PC-9 (cell line): ENCODE results near the gene QRICH2. TPM values are rescaled to one million over a fixed set of nuclear protein-coding genes. Genes with fewer than 3 reads are reported as not detected.

Experiments used
- BruUV-seq: library from RNA; stranded (reverse); fragments of 400-500 nt; replicated peaks from 2 replicates; lab custom pipeline; 2021; lab: Mats Ljungman, UMichigan
- CTCF ChIA-PET: fragments of 300-600 bp; sonication (Branson Sonifier 250); formaldehyde crosslinking; loops from one replicate; lab custom pipeline; 2022; ENCODE audit warnings: antibody characterized with exemption; lab: Charles Lee
- POLR2A ChIA-PET: fragments of 300-600 bp; sonication (Branson Sonifier 250); formaldehyde crosslinking; loops from one replicate; lab custom pipeline; 2022; ENCODE audit warnings: antibody characterized with exemption; ENCODE audit not compliant: unreplicated experiment; lab: Charles Lee
- DNase-seq, 2 experiments: peaks; one replicate each; pipeline versions ENCODE4 v3.0.0 to v3.0.0-alpha.2; 2015 to 2022; ENCODE audit warnings: mixed read lengths in 1 of 2
- H2AFZ ChIP-seq: fragments of 200-600 bp; sonication (generic); 2 replicates; pipeline ENCODE4 v1.8.1; 2017; ENCODE audit warnings: antibody characterized with exemption
- H3F3A ChIP-seq: fragments of 200-600 bp; sonication (generic); 2 replicates; pipeline ENCODE4 v1.8.1; 2017; ENCODE audit warnings: antibody characterized with exemption, mild to moderate bottlenecking, low read depth; ENCODE audit not compliant: insufficient read depth
- H3K27ac ChIP-seq: fragments of 200-600 bp; sonication (generic); 2 replicates; pipeline ENCODE4 v1.6.1; 2016; ENCODE audit warnings: mixed run types
- H3K27me3 ChIP-seq: fragments of 200-600 bp; sonication (generic); 2 replicates; pipeline ENCODE4 v1.6.1; 2016; ENCODE audit warnings: low read depth, mixed run types; ENCODE audit not compliant: insufficient read depth
- H3K36me3 ChIP-seq: fragments of 200-600 bp; sonication (generic); 2 replicates; pipeline ENCODE4 v1.6.1; 2016; ENCODE audit warnings: low read depth, mixed run types
- H3K4me1 ChIP-seq: fragments of 200-600 bp; sonication (generic); replicated peaks from 2 replicates; pipeline ENCODE4 v1.6.1; 2016; ENCODE audit warnings: mixed run types; ENCODE audit not compliant: insufficient read depth
- H3K4me2 ChIP-seq: fragments of 200-600 bp; sonication (generic); 2 replicates; pipeline ENCODE4 v1.6.1; 2017; ENCODE audit warnings: mixed run types
- H3K4me3 ChIP-seq: fragments of 200-600 bp; sonication (generic); 2 replicates; pipeline ENCODE4 v1.6.1; 2016; ENCODE audit warnings: mixed run types
- H3K79me2 ChIP-seq: fragments of 200-600 bp; sonication (generic); 2 replicates; pipeline ENCODE4 v1.6.1; 2017; ENCODE audit warnings: low read depth, mixed run types
- H3K9me2 ChIP-seq: fragments of 200-600 bp; sonication (generic); 2 replicates; pipeline ENCODE4 v1.8.1; 2017; ENCODE audit warnings: mild to moderate bottlenecking; ENCODE audit not compliant: insufficient read depth
- H3K9me3 ChIP-seq: fragments of 200-600 bp; sonication (generic); 2 replicates; pipeline ENCODE4 v1.8.1; 2016; ENCODE audit warnings: low read depth; ENCODE audit not compliant: insufficient read depth
- H4K20me1 ChIP-seq: fragments of 200-600 bp; sonication (generic); 2 replicates; pipeline ENCODE4 v1.8.1; 2017; ENCODE audit not compliant: insufficient read depth
- EZH2 ChIP-seq: fragments of 200-600 bp; sonication (generic); IDR thresholded peaks from 2 replicates; pipeline ENCODE4 v1.8.0; 2017; ENCODE audit warnings: antibody characterized with exemption, low read depth
- intact Hi-C: fragments of 100-400 bp; cut with micrococcal nuclease; formaldehyde crosslinking; loops from one replicate; pipeline ENCODE4 v1.10.0; 2022; ENCODE audit not compliant: unreplicated experiment
- total RNA-seq: library from RNA; stranded (reverse); gene quantifications from 2 replicates; pipeline ENCODE4 v1.2.3, GENCODE V29; 2021
- TF ChIP-seq, protein P1 (sequence below): fragments of 200-600 bp; sonication (generic); conservative IDR thresholded peaks from 2 replicates; pipeline ENCODE4 v1.6.1; 2017; ENCODE audit warnings: mixed run types, antibody characterized with exemption, mild to moderate bottlenecking, moderate library complexity

The QRICH2 gene
- total RNA-seq, 1 experiment from 2014 or later, result 3.3 TPM

DNA sequence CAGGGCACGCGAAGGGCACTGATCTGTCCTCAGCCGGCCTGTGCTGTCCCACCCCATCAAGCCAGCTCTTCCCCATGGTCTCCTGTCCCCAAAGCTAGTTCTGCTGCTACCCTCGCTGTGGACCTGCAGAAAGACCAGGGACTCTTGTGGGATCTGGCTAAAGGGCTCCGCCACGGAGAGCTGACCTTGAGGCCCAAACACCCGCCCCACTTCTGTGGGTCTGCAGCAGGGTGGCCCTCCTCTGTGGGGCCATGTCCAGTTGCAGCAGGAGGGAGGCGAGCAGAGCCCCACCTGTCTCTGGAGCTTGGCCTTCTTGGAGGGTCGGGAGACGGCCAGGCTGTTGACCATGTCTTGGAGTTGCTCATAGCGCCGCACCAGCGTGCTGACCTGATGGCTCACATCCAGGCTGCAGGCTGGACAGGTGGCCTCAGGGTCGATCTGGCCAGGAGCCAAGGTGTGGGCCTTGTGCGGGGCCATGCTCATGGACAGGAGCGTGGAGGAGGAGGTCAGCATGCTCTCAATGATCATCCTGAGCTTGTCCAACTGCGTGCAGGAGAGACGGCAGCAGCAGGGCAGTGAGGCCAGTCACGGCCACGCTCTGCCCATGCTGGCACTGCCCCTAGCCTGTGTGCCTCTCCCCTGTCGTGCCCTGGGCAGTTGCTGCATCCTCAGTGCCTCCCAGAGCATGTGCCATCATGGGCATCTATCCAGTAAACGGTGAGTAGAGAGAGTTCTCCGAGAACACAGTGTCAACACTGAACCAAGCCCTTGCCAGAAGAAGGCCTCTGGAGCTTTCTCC lies 26.3 kb downstream of the QRICH2 start:
- H3K36me3 ChIP-seq, result no peaks in the 10 kb centered on the region
- DNase-seq, result no peak
- no peak overlapping the region for H3K4me2 ChIP-seq
- no peak overlapping the region for H3K4me3 ChIP-seq
- no peak overlapping the region for H2AFZ ChIP-seq
- no peaks in the 10 kb centered on the region for H4K20me1 ChIP-seq
- no peaks in the 10 kb centered on the region for H3K79me2 ChIP-seq
- ChIA-PET POLR2A (no interaction called here), CTCF (no interaction called here)
- H3K27me3 ChIP-seq, result no peaks in the 10 kb centered on the region
- no peaks in the 10 kb centered on the region for H3K9me2 ChIP-seq
- peaks cover 8% of the 10 kb centered on the region for H3K4me1 ChIP-seq
- no peak overlapping the region for H3K27ac ChIP-seq
- BruUV-seq, result no TSS peak
- TF ChIP-seq, protein P1, sequence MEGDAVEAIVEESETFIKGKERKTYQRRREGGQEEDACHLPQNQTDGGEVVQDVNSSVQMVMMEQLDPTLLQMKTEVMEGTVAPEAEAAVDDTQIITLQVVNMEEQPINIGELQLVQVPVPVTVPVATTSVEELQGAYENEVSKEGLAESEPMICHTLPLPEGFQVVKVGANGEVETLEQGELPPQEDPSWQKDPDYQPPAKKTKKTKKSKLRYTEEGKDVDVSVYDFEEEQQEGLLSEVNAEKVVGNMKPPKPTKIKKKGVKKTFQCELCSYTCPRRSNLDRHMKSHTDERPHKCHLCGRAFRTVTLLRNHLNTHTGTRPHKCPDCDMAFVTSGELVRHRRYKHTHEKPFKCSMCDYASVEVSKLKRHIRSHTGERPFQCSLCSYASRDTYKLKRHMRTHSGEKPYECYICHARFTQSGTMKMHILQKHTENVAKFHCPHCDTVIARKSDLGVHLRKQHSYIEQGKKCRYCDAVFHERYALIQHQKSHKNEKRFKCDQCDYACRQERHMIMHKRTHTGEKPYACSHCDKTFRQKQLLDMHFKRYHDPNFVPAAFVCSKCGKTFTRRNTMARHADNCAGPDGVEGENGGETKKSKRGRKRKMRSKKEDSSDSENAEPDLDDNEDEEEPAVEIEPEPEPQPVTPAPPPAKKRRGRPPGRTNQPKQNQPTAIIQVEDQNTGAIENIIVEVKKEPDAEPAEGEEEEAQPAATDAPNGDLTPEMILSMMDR, result no peak
- no peak for TF ChIP-seq EZH2
- no peaks in the 10 kb centered on the region; the same call in 1 of the 2 replicates for H3F3A ChIP-seq
- no peaks in the 10 kb centered on the region for H3K9me3 ChIP-seq
- intact Hi-C loops, result no loop called here

DNA sequence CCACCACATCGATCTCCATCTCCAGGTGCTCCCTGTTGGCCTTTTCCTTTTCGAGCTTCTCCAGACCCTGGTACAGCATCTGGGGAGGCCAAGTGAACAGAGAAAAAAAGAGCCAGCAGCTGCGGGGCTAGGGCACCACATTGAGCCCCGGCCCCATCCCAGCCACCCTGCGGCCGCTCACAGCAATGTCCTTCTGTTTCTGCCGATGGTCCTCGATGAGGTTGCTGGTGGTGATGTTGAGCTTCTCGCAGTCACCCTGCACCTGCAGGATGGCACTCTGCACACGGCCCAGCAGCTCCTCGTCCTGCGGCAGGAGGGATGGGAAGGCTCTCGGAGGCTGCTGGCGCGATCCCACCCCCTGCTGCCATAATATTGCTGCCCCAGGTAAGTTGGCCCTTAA lies 27.4 kb downstream of the QRICH2 start:
- Histone ChIP-seq H2AFZ (no peak overlapping the region), H3F3A (peaks cover 4% of the 10 kb centered on the region), H3K4me3 (no peak overlapping the region), H4K20me1 (no peaks in the 10 kb centered on the region), H3K4me2 (no peak overlapping the region), H3K79me2 (no peaks in the 10 kb centered on the region), H3K27me3 (no peaks in the 10 kb centered on the region), H3K9me2 (no peaks in the 10 kb centered on the region), H3K4me1 (peaks cover 15% of the 10 kb centered on the region), H3K9me3 (no peaks in the 10 kb centered on the region), H3K27ac (no peak overlapping the region), H3K36me3 (no peaks in the 10 kb centered on the region)
- ChIA-PET POLR2A (no interaction called here), CTCF (interaction anchor here (0.8 kb wide), 1 partner anchor 46 kb away, joined by 3 read pairs; no protein-coding TSS in a partner anchor)
- DNase-seq, result no peak
- BruUV-seq, result no TSS peak
- TF ChIP-seq EZH2, result no peak
- TF ChIP-seq, protein P1, result no peak
- intact Hi-C loops, result no loop called here

DNA sequence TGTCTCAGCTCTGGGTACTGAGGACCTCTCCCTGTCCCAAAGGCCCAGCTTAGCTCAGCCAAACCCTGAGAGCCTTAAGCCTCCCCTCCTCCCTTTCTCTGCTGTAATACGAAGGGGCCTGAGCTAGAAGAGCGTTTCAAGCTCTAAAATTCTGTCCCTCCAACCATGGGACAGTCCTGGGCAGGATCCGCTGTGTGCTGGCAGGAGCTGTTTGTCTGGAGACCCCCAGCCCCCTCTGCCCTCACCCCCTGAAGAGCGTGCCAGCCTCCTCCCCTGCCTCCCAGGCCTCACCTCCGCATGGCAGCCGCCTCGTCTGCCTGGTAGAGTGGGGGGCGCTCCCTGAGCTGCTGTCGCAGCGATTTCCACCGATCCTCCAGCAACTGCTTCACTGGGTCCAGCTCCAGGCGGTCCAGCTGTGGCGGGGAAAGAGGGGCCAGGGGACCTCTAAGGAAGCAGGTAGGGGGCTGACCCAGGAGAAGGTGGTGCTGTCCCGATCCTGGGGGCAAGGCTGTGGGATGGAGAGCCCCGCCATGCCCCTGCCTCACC lies 28.3 kb downstream of the QRICH2 start:
- TF ChIP-seq, protein P1, result 0 out of 2 replicates have a peak, but pooled peaks have one; percentile 0
- TF ChIP-seq EZH2, result no peak
- no peaks in the 10 kb centered on the region for H3K27me3 ChIP-seq
- no peaks in the 10 kb centered on the region for H3K9me3 ChIP-seq
- DNase-seq, result no peak
- H3K9me2 ChIP-seq, result no peaks in the 10 kb centered on the region
- intact Hi-C loops, result loop anchor here (1.0 to 10.0 kb wide), 5 partner anchors 98 to 505 kb away; partner anchors contain the start of gene MRPL38
- no peak overlapping the region for H3K4me3 ChIP-seq
- H3K4me2 ChIP-seq, result no peak overlapping the region
- H3K4me1 ChIP-seq, result peaks cover 15% of the 10 kb centered on the region
- POLR2A ChIA-PET, result interaction anchor here (0.6 kb wide), 1 partner anchor 302 kb away, joined by 5 read pairs; no protein-coding TSS in a partner anchor
- H3K36me3 ChIP-seq, result no peaks in the 10 kb centered on the region
- no peak overlapping the region for H2AFZ ChIP-seq
- no peaks in the 10 kb centered on the region for H4K20me1 ChIP-seq
- CTCF ChIA-PET, result interaction anchor here (0.5 to 1.3 kb wide), 14 partner anchors 15 to 160 kb away, joined by 3 to 18 read pairs (median 4); no protein-coding TSS in a partner anchor
- BruUV-seq, result no TSS peak
- H3K79me2 ChIP-seq, result no peaks in the 10 kb centered on the region
- peaks cover 4% of the 10 kb centered on the region for H3F3A ChIP-seq
- no peak overlapping the region for H3K27ac ChIP-seq
